Panc1 (cell line): ENCODE results near the gene ALDH7A1. TPM values are rescaled to one million over a fixed set of nuclear protein-coding genes. Genes with fewer than 3 reads are reported as not detected.

Experiments used
- ATAC-seq: fragments of 200-7000 bp; cut with Tn5 transposase; 2 replicates; pipeline ENCODE4 v1.9.1; 2020; ENCODE audit warnings: mild to moderate bottlenecking, moderate library complexity
- BruUV-seq: library from RNA; stranded (reverse); fragments of 400-500 nt; replicated peaks from 2 replicates; lab custom pipeline; 2021; lab: Mats Ljungman, UMichigan
- CTCF ChIA-PET: fragments of 300-600 bp; sonication (Branson Sonifier 250); formaldehyde crosslinking; loops from one replicate; lab custom pipeline; 2022; ENCODE audit warnings: antibody characterized with exemption; lab: Charles Lee
- POLR2A ChIA-PET: fragments of 300-600 bp; sonication (Branson Sonifier 250); formaldehyde crosslinking; loops from one replicate; lab custom pipeline; 2022; ENCODE audit warnings: antibody characterized with exemption; lab: Charles Lee
- DNase-seq: peaks from one replicate; pipeline ENCODE4 v3.0.0-alpha.2; 2010; ENCODE audit warnings: low read depth, low spot score
- H3K27ac ChIP-seq: 2 replicates; pipeline ENCODE4 v1.5.1; 2011; ENCODE audit warnings: mild to moderate bottlenecking, low read length, inconsistent platforms
- H3K27me3 ChIP-seq: fragments of 200-500 bp; sonication (Bioruptor generic); 2 replicates; pipeline ENCODE4 v1.6.0; 2014; ENCODE audit warnings: low read length, inconsistent platforms; ENCODE audit not compliant: control insufficient read depth, insufficient read depth
- H3K36me3 ChIP-seq: fragments of 200-500 bp; sonication (Bioruptor generic); 2 replicates; pipeline ENCODE4 v1.5.1; 2014; ENCODE audit warnings: inconsistent platforms, mild to moderate bottlenecking, low read length, moderate library complexity; ENCODE audit not compliant: control insufficient read depth, insufficient read depth
- H3K4me1 ChIP-seq: 2 replicates; pipeline ENCODE4 v1.5.1; 2011; ENCODE audit warnings: inconsistent platforms, mild to moderate bottlenecking, low read length, moderate library complexity; ENCODE audit not compliant: control insufficient read depth, insufficient read depth
- H3K4me3 ChIP-seq, 2 experiments: 2 replicates each; pipeline ENCODE4 v1.5.1; 2011 to 2012; ENCODE audit warnings: low read depth in 2 of 2, low read length in 2 of 2, mild to moderate bottlenecking in 2 of 2, inconsistent platforms in 1 of 2, moderate library complexity in 1 of 2
- H3K9me3 ChIP-seq: fragments of 200-500 bp; sonication (Bioruptor generic); 2 replicates; pipeline ENCODE4 v1.5.1; 2014; ENCODE audit warnings: low read depth, mild to moderate bottlenecking, inconsistent platforms, low read length, moderate library complexity; ENCODE audit not compliant: control insufficient read depth, insufficient read depth
- POLR2AphosphoS5 ChIP-seq: IDR thresholded peaks from 2 replicates; pipeline ENCODE4 v1.6.1; 2012; ENCODE audit warnings: mild to moderate bottlenecking, low read depth, low read length, moderate library complexity
- SIN3A ChIP-seq: IDR thresholded peaks from 2 replicates; pipeline ENCODE4 v1.6.1; 2012; ENCODE audit warnings: low read depth, mild to moderate bottlenecking, low read length, moderate library complexity, borderline replicate concordance; ENCODE audit not compliant: insufficient read depth
- TCF7L2 ChIP-seq: IDR thresholded peaks from 2 replicates; pipeline ENCODE4 v1.6.1; 2011; ENCODE audit warnings: mild to moderate bottlenecking, low read depth, low read length, inconsistent platforms
- in situ Hi-C: cut with HindIII; loops from 2 replicates; pipeline ENCODE4 v1.10.0; 2016; ENCODE audit warnings: low sequenced_read_pairs, low pct_unique_long_range_greater_than_20kb
- intact Hi-C: fragments of 100-400 bp; cut with micrococcal nuclease; formaldehyde crosslinking; loops from one replicate; pipeline ENCODE4 v1.10.0; 2022; ENCODE audit not compliant: unreplicated experiment
- total RNA-seq: library from RNA; stranded (reverse); gene quantifications from one replicate; pipeline ENCODE4 v1.2.1, GENCODE V29; 2021; ENCODE audit not compliant: unreplicated experiment
- TF ChIP-seq, protein P1 (sequence below): fragments of 450-650 bp; IDR thresholded peaks from 2 replicates; pipeline ENCODE4 v1.5.1; 2017; ENCODE audit warnings: mild to moderate bottlenecking
- TF ChIP-seq, protein P2 (sequence below), 2 experiments: IDR thresholded peaks; 2 replicates each; pipeline ENCODE4 v1.6.1; 2011 to 2012; ENCODE audit warnings: low read depth in 2 of 2, control low read depth in 1 of 2, low read length in 1 of 2, mild to moderate bottlenecking in 1 of 2, moderate library complexity in 1 of 2; ENCODE audit not compliant: insufficient read depth in 1 of 2

ALDH7A1 gene
- total RNA-seq, 1 experiment from 2014 or later: 52.9 TPM

DNA sequence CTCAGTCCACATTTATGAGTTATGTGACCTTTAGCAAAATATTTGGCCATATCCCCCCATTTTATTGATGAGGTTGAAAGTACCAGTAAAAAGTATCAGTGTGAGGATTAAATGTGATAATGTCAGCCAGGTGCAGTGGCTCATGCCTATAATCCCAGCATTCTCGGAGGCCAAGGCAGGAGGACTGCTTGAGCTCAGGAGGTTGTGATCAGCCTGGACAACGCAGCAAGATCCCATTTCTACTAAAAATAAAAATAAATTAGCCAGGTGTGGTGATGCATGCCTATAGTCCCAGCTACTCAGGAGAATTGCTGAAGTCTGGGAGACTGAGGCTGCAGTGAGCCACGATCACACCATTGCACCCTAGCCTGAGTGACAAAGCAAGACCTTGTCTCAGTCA lies 100.6 kb downstream of the ALDH7A1 start:
- H3K36me3 ChIP-seq: no peaks in the 10 kb centered on the region
- POLR2A ChIA-PET: interaction anchor here (0.7 kb wide), 1 partner anchor 1542 kb away, joined by 5 read pairs; no protein-coding TSS in a partner anchor

DNA sequence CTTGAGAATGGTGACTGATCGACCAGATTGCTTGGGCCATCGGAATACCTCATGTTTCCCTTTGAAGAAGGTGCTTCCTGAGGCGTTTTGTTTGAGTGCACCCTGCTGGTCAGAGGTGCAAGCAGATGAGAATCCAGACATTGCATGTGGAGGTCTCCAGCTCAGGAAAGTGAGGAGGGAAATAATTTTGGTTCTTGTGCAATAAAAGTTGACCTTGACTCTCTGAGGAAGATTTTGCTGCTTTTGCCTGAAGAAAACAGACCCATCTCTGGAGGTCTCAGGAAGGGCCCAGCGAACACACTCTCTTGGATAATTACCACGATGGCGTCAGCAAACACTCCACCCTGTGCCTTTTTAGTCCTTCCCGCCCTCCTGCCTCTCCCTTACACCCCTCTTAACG lies 102.1 kb downstream of the ALDH7A1 start:
- no TSS peak for BruUV-seq
- ATAC-seq: no peak
- no peak for DNase-seq
- H3K4me1 ChIP-seq: no peaks in the 10 kb centered on the region
- POLR2A ChIA-PET: no interaction called here
- CTCF ChIA-PET: no interaction called here
- H3K36me3 ChIP-seq: no peaks in the 10 kb centered on the region; the same call in 1 of the 2 replicates
- H3K27me3 ChIP-seq: no peaks in the 10 kb centered on the region
- H3K27ac ChIP-seq: no peak overlapping the region
- TF ChIP-seq TCF7L2 (no peak), SIN3A (no peak)
- TF ChIP-seq, protein P1, sequence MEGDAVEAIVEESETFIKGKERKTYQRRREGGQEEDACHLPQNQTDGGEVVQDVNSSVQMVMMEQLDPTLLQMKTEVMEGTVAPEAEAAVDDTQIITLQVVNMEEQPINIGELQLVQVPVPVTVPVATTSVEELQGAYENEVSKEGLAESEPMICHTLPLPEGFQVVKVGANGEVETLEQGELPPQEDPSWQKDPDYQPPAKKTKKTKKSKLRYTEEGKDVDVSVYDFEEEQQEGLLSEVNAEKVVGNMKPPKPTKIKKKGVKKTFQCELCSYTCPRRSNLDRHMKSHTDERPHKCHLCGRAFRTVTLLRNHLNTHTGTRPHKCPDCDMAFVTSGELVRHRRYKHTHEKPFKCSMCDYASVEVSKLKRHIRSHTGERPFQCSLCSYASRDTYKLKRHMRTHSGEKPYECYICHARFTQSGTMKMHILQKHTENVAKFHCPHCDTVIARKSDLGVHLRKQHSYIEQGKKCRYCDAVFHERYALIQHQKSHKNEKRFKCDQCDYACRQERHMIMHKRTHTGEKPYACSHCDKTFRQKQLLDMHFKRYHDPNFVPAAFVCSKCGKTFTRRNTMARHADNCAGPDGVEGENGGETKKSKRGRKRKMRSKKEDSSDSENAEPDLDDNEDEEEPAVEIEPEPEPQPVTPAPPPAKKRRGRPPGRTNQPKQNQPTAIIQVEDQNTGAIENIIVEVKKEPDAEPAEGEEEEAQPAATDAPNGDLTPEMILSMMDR: peak; percentile 67
- TF ChIP-seq, protein P2, sequence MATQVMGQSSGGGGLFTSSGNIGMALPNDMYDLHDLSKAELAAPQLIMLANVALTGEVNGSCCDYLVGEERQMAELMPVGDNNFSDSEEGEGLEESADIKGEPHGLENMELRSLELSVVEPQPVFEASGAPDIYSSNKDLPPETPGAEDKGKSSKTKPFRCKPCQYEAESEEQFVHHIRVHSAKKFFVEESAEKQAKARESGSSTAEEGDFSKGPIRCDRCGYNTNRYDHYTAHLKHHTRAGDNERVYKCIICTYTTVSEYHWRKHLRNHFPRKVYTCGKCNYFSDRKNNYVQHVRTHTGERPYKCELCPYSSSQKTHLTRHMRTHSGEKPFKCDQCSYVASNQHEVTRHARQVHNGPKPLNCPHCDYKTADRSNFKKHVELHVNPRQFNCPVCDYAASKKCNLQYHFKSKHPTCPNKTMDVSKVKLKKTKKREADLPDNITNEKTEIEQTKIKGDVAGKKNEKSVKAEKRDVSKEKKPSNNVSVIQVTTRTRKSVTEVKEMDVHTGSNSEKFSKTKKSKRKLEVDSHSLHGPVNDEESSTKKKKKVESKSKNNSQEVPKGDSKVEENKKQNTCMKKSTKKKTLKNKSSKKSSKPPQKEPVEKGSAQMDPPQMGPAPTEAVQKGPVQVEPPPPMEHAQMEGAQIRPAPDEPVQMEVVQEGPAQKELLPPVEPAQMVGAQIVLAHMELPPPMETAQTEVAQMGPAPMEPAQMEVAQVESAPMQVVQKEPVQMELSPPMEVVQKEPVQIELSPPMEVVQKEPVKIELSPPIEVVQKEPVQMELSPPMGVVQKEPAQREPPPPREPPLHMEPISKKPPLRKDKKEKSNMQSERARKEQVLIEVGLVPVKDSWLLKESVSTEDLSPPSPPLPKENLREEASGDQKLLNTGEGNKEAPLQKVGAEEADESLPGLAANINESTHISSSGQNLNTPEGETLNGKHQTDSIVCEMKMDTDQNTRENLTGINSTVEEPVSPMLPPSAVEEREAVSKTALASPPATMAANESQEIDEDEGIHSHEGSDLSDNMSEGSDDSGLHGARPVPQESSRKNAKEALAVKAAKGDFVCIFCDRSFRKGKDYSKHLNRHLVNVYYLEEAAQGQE (IDR thresholded peaks at IDR 0.05; ENCODE audit: insufficient read depth in 1 of 2, low read depth in 2 of 2, low read length in 1 of 2): no peak
- no peak overlapping the region for H3K4me3 ChIP-seq
- intact Hi-C loops: no loop called here
- in situ Hi-C loops: no loop called here
- no peaks in the 10 kb centered on the region for H3K9me3 ChIP-seq

More for the DNA sequence above, 100.6 kb downstream of the ALDH7A1 start:
- DNase-seq: no peak
- Histone ChIP-seq H3K27ac (no peak overlapping the region), H3K27me3 (no peaks in the 10 kb centered on the region), H3K4me1 (no peaks in the 10 kb centered on the region), H3K4me3 (no peak overlapping the region), H3K9me3 (no peaks in the 10 kb centered on the region)
- CTCF ChIA-PET: interaction anchor here (0.7 kb wide), 1 partner anchor 699 kb away, joined by 4 read pairs; no protein-coding TSS in a partner anchor
- in situ Hi-C loops (no loop called here), intact Hi-C loops (no loop called here)
- BruUV-seq: no TSS peak
- no peak for TF ChIP-seq TCF7L2
- TF ChIP-seq, protein P2 (IDR thresholded peaks at IDR 0.05; ENCODE audit: insufficient read depth in 1 of 2, low read depth in 2 of 2, low read length in 1 of 2): no peak
- no peak for TF ChIP-seq POLR2AphosphoS5
- no peak for TF ChIP-seq SIN3A
- TF ChIP-seq, protein P1: no peak
- ATAC-seq: no peak
